Type B pancreatic cell (in vitro differentiated cells): ENCODE measurements around the gene COX6A1. TPM values are rescaled to one million over a fixed set of nuclear protein-coding genes. Genes with fewer than 3 reads are reported as not detected.
"Not testable (repeated sequence)": the region's sequence is repeated elsewhere in the genome, so short reads cannot be mapped to it uniquely, and the experiment has no call there.

Experiments
- DNase-seq: peaks from one replicate; pipeline ENCODE4 v3.0.0; 2021; ENCODE audit warnings: mixed read lengths; ENCODE audit not compliant: unreplicated experiment; ENCODE audit errors: extremely low spot score
- H3K27ac Mint-ChIP-seq: 2 replicates; pipeline ENCODE4 v1.8.0; 2021; ENCODE audit warnings: mild to moderate bottlenecking, mixed read lengths
- H3K27me3 Mint-ChIP-seq: 2 replicates; pipeline ENCODE4 v1.8.0; 2021; ENCODE audit warnings: mixed read lengths
- H3K36me3 Mint-ChIP-seq: 2 replicates; pipeline ENCODE4 v1.8.0; 2021; ENCODE audit warnings: mixed read lengths
- H3K4me1 Mint-ChIP-seq: one replicate; pipeline ENCODE4 v1.8.0; 2021; ENCODE audit warnings: mixed read lengths; ENCODE audit not compliant: unreplicated experiment
- H3K4me3 Mint-ChIP-seq: 2 replicates; pipeline ENCODE4 v1.8.0; 2021; ENCODE audit warnings: mild to moderate bottlenecking, mixed read lengths
- H3K9me3 Mint-ChIP-seq: 2 replicates; pipeline ENCODE4 v1.8.0; 2021; ENCODE audit warnings: mixed read lengths
- total RNA-seq: library from RNA; stranded (reverse); gene quantifications from 2 replicates; pipeline ENCODE4 v1.2.1, GENCODE V29; 2021; ENCODE audit warnings: low replicate concordance
- TF ChIP-seq, protein P1 (sequence below): fragments of 200-600 bp; sonication (generic); conservative IDR thresholded peaks from 2 replicates; pipeline ENCODE4 v1.5.0; 2021; ENCODE audit warnings: antibody characterized with exemption, mild to moderate bottlenecking

Gene COX6A1
- total RNA-seq, 1 donor from 2014 or later: 400 TPM

DNA sequence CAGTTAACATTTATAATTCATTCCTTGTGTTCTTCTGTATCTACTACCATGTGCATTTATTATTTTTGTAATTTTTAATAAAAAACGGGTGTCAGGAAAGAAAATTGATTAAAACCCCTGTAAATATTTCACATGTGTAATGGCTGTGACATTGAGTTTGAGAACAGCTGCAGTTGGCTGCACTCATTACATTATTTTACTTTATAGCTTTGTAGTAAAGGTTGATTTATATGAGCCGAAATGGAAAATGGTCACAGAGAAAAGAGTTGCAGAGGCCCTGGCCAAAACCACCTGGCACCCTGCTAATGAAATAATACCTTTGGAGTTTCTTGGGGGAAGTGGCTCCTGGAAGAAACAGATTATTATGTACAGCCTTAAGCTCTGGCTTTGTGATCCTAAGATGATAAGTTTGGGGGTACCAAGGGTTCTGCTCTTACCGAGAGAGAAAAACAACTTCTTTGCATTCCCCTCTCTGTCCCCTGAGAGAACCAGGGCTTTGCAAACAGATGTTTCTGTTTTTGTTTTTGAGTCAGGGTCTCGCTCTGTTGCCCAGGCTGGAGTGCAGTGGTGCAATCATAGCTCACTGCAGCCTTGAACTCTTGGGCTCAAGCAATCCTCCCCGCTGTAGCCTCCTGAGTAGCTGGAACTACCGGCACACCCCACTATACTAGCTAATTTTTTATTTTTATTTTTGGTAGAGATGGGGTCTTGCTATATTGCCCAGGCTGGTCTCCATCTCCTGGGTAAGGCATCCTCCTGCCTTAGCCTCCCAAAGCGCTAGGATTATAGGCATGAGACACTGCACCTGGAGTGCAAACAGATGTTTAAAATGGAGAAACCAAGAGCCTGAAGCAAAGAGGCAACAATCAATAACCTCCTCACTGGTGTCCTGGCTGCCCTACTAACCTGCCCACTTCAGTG is 48.3 kb downstream of the COX6A1 start:
- no peak overlapping the region for H3K27ac Mint-ChIP-seq
- H3K9me3 Mint-ChIP-seq: no peaks in the 10 kb centered on the region
- TF ChIP-seq, protein P1, sequence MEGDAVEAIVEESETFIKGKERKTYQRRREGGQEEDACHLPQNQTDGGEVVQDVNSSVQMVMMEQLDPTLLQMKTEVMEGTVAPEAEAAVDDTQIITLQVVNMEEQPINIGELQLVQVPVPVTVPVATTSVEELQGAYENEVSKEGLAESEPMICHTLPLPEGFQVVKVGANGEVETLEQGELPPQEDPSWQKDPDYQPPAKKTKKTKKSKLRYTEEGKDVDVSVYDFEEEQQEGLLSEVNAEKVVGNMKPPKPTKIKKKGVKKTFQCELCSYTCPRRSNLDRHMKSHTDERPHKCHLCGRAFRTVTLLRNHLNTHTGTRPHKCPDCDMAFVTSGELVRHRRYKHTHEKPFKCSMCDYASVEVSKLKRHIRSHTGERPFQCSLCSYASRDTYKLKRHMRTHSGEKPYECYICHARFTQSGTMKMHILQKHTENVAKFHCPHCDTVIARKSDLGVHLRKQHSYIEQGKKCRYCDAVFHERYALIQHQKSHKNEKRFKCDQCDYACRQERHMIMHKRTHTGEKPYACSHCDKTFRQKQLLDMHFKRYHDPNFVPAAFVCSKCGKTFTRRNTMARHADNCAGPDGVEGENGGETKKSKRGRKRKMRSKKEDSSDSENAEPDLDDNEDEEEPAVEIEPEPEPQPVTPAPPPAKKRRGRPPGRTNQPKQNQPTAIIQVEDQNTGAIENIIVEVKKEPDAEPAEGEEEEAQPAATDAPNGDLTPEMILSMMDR: no peak
- H3K4me3 Mint-ChIP-seq: no peak overlapping the region
- no peaks in the 10 kb centered on the region for H3K27me3 Mint-ChIP-seq
- no peak for DNase-seq
- H3K36me3 Mint-ChIP-seq: peaks cover 11% of the 10 kb centered on the region
- peaks cover 11% of the 10 kb centered on the region for H3K4me1 Mint-ChIP-seq

DNA sequence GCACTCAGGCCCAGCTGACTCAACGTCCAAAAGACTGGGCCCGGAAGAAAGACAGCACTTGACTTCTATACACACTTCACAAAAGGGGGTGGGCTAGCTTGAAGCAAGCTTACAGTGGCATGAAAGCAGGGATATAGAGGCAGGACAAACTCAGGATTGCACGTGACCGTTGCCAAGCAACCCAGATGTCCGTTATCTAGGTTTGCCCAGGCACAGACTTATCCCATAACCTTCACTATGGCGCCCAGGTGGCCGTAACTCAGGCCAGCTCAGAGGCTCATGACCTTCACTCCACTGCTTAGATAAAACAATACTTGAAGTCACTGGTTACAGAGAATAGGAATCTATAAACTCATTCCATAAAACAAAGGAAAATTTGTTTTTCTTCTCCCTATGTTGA is 49.6 kb downstream of the COX6A1 start:
- H3K27me3 Mint-ChIP-seq, H3K4me3 Mint-ChIP-seq, H3K9me3 Mint-ChIP-seq, H3K27ac Mint-ChIP-seq, DNase-seq: not testable (repeated sequence)
- Mint-ChIP-seq H3K36me3 (peaks cover 11% of the 10 kb centered on the region), H3K4me1 (peaks cover 11% of the 10 kb centered on the region)

DNA sequence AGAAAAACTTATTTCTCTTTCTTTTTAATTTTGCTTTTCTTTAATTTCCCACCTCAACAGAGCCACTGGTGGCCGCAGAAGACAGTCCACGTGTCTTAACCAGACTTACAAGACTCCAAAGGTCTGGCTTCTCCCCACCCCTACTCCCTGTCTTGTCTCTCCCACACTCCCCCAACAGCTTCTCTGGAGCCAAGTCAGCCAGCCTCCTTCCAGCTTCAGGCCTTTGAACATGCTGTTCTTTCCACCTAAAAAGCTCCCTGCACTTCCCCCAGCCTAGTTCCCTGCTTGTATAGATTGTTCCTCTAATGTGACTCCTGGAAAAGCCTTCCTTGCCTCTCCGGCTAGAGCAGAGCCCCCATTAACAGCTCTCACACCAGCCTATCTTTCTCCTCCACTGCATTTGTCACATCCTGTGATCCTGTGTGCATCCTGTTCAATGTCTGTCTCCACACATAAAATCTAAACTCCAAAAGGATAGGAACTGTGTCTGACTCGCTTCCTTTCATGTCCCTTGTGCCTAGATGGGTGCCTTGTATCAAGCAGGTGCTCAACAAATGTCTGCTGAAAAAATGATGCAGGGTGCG is 50.2 kb downstream of the COX6A1 start:
- Mint-ChIP-seq H3K9me3 (no peaks in the 10 kb centered on the region), H3K27ac (no peak overlapping the region), H3K4me3 (no peak overlapping the region), H3K36me3 (peaks cover 11% of the 10 kb centered on the region), H3K27me3 (no peaks in the 10 kb centered on the region), H3K4me1 (peaks cover 11% of the 10 kb centered on the region)
- DNase-seq: no peak
- TF ChIP-seq, protein P1: no peak

DNA sequence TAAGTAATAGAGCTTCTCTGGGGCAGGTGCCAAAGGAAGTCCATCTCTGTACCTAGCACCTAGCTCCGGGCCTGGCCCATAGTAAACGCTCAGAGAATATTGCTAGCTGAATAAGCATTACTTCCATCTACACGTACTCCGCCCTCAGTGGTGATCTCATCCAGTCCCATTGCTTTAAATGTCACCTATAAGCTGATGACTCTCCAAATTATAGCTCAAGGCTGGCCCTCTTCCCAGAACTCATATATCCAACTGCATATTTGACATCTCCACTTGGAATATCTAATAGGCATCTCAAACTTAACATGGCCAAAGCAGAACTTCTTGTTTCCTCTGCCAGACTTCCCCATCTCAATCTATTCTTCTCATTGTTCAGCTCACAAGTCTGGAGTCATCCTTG is 51.1 kb downstream of the COX6A1 start:
- no peaks in the 10 kb centered on the region for H3K27me3 Mint-ChIP-seq
- peaks cover 9% of the 10 kb centered on the region for H3K36me3 Mint-ChIP-seq
- H3K4me3 Mint-ChIP-seq: no peak overlapping the region
- TF ChIP-seq, protein P1: no peak
- no peak for DNase-seq
- H3K9me3 Mint-ChIP-seq: no peaks in the 10 kb centered on the region
- peaks cover 6% of the 10 kb centered on the region for H3K4me1 Mint-ChIP-seq
- no peak overlapping the region for H3K27ac Mint-ChIP-seq

DNA sequence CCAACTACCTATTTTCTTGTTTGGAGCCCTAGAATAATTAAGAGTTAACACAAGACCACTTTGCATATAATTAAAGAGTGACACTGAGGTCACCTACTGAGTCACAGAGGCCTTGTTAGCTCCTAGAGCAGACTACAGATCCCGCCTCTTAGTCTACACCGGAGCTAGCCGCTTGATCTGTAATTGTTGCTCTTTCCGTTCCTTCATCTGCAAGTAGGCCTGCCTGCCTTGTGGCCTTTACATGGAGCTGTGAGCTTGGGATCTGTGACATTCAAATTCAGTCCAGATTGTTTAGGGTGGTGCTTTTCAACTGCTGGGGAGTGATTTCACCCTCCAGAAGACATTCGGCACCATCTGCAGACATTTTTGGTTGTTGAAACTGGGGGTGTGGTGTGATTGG is 52.4 kb downstream of the COX6A1 start:
- DNase-seq: no peak
- Mint-ChIP-seq H3K4me1 (peaks cover 13% of the 10 kb centered on the region), H3K27ac (no peak overlapping the region), H3K27me3 (no peaks in the 10 kb centered on the region), H3K36me3 (peaks cover 7% of the 10 kb centered on the region), H3K9me3 (no peaks in the 10 kb centered on the region), H3K4me3 (no peak overlapping the region)
- TF ChIP-seq, protein P1: no peak

Other genes with a start within 250 kb of the COX6A1 start
- 114 and 130 TPM in 2 replicates for gene GCN1, start 243.4 kb upstream of the COX6A1 start, total RNA-seq
- gene RPLP0, start 237.0 kb upstream of the COX6A1 start, total RNA-seq: 2,585 and 2,806 TPM in 2 replicates
- gene PXN, start 172.4 kb upstream of the COX6A1 start, total RNA-seq: 60.7 and 127 TPM in 2 replicates
- 6,693 and 9,065 TPM in 2 replicates for gene RNU4-2, start 146.2 kb upstream of the COX6A1 start, total RNA-seq
- 4,376 and 7,253 TPM in 2 replicates for gene RNU4-1, start 144.9 kb upstream of the COX6A1 start, total RNA-seq
- gene SIRT4, start 135.8 kb upstream of the COX6A1 start, total RNA-seq: 2.0 and 2.7 TPM in 2 replicates
- gene PLA2G1B, start 110.3 kb upstream of the COX6A1 start, total RNA-seq: not detected in 2 replicates
- 22.0 and 71.7 TPM in 2 replicates for gene MSI1, start 68.9 kb upstream of the COX6A1 start, total RNA-seq
- gene TRIAP1, start 8.3 kb downstream of the COX6A1 start, total RNA-seq: 46.6 and 65.2 TPM in 2 replicates
- gene GATC, start 8.3 kb downstream of the COX6A1 start, total RNA-seq: 27.7 and 33.9 TPM in 2 replicates
- gene SRSF9, start 31.6 kb downstream of the COX6A1 start, total RNA-seq: 226 and 248 TPM in 2 replicates
- 403 and 451 TPM in 2 replicates for gene DYNLL1, start 58.0 kb downstream of the COX6A1 start, total RNA-seq
- gene COQ5, start 91.0 kb downstream of the COX6A1 start, total RNA-seq: 28.7 and 35.6 TPM in 2 replicates
- 162 and 188 TPM in 2 replicates for gene RNF10, start 96.2 kb downstream of the COX6A1 start, total RNA-seq
- gene POP5, start 143.3 kb downstream of the COX6A1 start, total RNA-seq: 45.6 and 55.2 TPM in 2 replicates
- gene CABP1, start 202.5 kb downstream of the COX6A1 start, total RNA-seq: 0.26 and 0.56 TPM in 2 replicates
- 168 and 172 TPM in 2 replicates for gene MLEC, start 249.0 kb downstream of the COX6A1 start, total RNA-seq